ENCODE data around the gene FJX1.

Gene FJX1

DNA sequence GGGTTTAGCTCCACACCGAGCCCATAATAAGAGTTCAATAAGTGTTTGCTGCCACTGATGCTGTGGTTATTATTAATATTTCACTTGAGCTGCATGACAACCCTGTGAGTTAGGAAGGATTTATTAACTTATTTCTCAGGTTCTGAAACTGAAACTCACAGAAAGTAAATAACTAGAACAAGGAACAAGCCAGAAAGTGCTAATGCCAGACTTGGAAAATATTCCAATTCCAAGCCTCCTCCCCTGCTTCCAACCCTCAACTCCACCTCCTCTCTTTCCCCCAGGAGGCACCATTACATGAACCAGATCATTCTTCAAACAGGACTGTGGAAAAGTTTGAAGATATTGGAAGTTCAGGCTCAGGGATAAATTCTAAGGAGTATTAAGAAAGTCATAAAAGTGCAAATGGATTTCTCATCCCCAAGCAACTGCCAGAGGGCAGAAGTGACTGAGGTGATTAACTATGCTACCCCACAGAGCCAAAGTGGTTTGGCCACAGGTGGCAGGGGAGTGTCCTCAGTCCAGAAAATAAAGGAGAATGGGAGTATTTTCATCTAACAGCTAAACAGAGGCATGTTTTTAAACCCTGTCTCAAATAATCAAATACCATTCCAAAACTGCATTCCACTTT, 3.2 kb upstream of the FJX1 start:
- no peak overlapping the region for H3K4me3 ChIP-seq (replicated peaks in 1 of 2; ENCODE audit: low read depth in 2 of 2, low read length in 2 of 2)
- DNase-seq (ENCODE audit: low read depth in 2 of 2), result no peak
- TF ChIP-seq, protein P1, sequence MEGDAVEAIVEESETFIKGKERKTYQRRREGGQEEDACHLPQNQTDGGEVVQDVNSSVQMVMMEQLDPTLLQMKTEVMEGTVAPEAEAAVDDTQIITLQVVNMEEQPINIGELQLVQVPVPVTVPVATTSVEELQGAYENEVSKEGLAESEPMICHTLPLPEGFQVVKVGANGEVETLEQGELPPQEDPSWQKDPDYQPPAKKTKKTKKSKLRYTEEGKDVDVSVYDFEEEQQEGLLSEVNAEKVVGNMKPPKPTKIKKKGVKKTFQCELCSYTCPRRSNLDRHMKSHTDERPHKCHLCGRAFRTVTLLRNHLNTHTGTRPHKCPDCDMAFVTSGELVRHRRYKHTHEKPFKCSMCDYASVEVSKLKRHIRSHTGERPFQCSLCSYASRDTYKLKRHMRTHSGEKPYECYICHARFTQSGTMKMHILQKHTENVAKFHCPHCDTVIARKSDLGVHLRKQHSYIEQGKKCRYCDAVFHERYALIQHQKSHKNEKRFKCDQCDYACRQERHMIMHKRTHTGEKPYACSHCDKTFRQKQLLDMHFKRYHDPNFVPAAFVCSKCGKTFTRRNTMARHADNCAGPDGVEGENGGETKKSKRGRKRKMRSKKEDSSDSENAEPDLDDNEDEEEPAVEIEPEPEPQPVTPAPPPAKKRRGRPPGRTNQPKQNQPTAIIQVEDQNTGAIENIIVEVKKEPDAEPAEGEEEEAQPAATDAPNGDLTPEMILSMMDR (IDR thresholded peaks at IDR 0.05; ENCODE audit: low read depth, low read length), result no peak

DNA sequence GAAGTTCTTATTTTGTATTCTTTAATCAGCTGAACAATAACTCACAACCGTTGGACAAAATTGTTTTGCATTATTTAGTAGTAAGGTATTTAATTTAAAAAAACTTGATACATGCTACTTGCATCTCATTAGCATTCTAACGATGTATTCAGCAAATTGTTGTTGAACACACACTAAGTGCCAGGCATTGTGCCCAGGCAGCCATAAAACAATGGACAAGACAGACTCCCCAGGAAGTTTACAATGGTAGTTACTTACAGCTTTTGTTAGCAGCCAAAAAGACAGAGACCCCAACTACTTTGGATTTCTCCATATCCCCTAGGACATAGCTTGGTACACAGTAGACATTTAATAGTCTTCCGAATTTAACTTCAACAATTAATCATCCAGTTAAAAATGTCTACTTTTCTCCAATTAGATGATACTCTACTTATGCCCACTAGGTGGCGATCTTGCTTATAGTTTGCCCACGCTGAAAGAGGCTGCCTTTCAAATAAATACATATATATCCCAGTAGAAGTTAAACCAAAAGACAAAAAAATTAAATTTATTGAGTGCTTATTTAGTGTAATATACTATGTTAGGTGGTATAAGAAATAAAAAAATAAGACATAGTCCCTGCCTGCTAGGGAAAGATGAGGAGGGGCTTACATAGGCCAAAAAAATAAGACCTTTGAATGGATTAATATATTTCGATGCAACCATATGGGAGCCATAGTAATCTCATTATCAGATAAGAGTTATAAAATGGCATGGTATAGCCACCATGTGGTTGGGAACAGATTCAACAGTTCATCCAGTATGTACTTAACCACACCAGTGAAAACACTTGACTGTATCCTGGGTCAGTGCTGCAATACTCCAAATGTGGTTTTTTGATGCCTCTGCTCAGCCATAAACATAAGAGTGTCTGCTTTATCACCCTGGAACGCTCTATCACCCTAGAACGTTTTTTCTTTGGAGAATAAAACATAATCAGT, 2.0 kb upstream of the FJX1 start:
- peak; percentile 78 to 82 for DNase-seq (ENCODE audit: low read depth in 2 of 2)
- TF ChIP-seq, protein P1 (IDR thresholded peaks at IDR 0.05; ENCODE audit: low read depth, low read length), result peak; percentile 39
- H3K4me3 ChIP-seq (replicated peaks in 1 of 2; ENCODE audit: low read depth in 2 of 2, low read length in 2 of 2), result no peak overlapping the region

DNA sequence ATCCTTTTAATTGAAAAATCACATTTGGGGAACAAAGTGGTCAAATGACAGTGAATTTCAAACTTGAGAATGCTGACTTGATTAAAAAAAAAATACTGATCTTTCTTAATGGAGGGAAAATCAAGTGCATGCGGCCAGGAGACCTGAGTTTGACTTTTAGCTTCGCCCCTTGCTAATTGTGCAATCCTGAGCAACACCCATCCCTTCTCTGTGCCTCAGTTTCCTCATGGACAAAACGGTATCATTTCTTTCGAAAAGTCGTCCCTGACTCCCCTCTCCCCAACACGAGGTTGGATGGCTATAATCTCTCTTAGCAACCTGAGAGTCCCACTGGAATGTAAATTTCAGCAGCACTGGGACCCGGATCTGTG, 959 bp upstream of the FJX1 start:
- TF ChIP-seq, protein P1 (IDR thresholded peaks at IDR 0.05; ENCODE audit: low read depth, low read length), result no peak
- H3K4me3 ChIP-seq (replicated peaks in 1 of 2; ENCODE audit: low read depth in 2 of 2, low read length in 2 of 2), result peak overlapping the region in 1 of 2 donors; percentile 72
- DNase-seq (ENCODE audit: low read depth in 2 of 2), result no peak

DNA sequence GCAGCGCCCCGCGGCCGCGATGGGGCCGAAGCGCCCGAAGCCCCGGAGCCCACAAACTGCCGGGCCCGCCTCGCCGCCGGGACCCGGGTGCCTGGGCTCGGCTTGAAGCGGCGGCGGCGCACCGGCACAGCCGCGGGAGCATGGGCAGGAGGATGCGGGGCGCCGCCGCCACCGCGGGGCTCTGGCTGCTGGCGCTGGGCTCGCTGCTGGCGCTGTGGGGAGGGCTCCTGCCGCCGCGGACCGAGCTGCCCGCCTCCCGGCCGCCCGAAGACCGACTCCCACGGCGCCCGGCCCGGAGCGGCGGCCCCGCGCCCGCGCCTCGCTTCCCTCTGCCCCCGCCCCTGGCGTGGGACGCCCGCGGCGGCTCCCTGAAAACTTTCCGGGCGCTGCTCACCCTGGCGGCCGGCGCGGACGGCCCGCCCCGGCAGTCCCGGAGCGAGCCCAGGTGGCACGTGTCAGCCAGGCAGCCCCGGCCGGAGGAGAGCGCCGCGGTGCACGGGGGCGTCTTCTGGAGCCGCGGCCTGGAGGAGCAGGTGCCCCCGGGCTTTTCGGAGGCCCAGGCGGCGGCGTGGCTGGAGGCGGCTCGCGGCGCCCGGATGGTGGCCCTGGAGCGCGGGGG, 346 bp downstream of the FJX1 start:
- H3K4me3 ChIP-seq (replicated peaks in 1 of 2; ENCODE audit: low read depth in 2 of 2, low read length in 2 of 2), result peak overlapping the region; percentile 71 to 72
- TF ChIP-seq, protein P1 (IDR thresholded peaks at IDR 0.05; ENCODE audit: low read depth, low read length), result no peak
- peak; percentile 41 to 52 for DNase-seq (ENCODE audit: low read depth in 2 of 2)

DNA sequence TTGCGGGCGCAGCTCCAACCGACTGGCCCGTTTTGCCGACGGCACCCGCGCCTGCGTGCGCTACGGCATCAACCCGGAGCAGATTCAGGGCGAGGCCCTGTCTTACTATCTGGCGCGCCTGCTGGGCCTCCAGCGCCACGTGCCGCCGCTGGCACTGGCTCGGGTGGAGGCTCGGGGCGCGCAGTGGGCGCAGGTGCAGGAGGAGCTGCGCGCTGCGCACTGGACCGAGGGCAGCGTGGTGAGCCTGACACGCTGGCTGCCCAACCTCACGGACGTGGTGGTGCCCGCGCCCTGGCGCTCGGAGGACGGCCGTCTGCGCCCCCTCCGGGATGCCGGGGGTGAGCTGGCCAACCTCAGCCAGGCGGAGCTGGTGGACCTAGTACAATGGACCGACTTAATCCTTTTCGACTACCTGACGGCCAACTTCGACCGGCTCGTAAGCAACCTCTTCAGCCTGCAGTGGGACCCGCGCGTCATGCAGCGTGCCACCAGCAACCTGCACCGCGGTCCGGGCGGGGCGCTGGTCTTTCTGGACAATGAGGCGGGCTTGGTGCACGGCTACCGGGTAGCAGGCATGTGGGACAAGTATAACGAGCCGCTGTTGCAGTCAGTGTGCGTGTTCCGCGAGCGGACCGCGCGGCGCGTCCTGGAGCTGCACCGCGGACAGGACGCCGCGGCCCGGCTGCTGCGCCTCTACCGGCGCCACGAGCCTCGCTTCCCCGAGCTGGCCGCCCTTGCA, 1.0 kb downstream of the FJX1 start:
- DNase-seq (ENCODE audit: low read depth in 2 of 2), result peak; percentile 45 to 52
- H3K4me3 ChIP-seq (replicated peaks in 1 of 2; ENCODE audit: low read depth in 2 of 2, low read length in 2 of 2), result peak overlapping the region; percentile 71 to 72
- TF ChIP-seq, protein P1 (IDR thresholded peaks at IDR 0.05; ENCODE audit: low read depth, low read length), result no peak
